NB4 (cell line): Measurements from ENCODE around the gene RGS16.

Experiments used
- MYC ChIP-seq: IDR thresholded peaks from 2 replicates; pipeline ENCODE4 v1.6.1; 2011; ENCODE audit warnings: low read depth, low read length
- POLR2A ChIP-seq: IDR thresholded peaks from 2 replicates; pipeline ENCODE4 v1.6.1; 2011; ENCODE audit warnings: mild to moderate bottlenecking; ENCODE audit not compliant: insufficient read length; ENCODE audit errors: extremely low read depth
- TF ChIP-seq, protein P1 (sequence below): IDR thresholded peaks from one replicate; pipeline ENCODE4 v1.5.1; 2012; ENCODE audit warnings: low read depth, low read length

DNA sequence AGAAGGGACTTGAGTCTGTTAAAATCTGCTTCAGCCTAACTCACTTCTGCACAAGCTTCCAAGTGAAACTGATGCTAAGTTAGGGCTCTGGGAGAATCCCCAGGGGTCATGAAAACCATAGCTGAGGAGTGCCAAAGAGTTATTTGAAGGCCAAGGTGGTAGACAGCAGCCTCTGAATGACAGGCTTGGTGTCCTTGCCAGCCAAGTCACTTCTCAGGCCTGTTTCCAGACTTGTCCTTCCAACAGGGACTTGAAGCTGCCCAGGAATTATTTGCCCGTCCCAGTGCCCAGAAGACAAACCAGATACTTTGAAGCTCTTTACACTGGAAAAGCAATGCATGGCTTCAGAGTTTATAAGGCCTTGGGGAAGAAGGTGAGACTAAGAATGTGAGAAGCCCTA, 48.7 kb downstream of the RGS16 start:
- TF ChIP-seq, protein P1, sequence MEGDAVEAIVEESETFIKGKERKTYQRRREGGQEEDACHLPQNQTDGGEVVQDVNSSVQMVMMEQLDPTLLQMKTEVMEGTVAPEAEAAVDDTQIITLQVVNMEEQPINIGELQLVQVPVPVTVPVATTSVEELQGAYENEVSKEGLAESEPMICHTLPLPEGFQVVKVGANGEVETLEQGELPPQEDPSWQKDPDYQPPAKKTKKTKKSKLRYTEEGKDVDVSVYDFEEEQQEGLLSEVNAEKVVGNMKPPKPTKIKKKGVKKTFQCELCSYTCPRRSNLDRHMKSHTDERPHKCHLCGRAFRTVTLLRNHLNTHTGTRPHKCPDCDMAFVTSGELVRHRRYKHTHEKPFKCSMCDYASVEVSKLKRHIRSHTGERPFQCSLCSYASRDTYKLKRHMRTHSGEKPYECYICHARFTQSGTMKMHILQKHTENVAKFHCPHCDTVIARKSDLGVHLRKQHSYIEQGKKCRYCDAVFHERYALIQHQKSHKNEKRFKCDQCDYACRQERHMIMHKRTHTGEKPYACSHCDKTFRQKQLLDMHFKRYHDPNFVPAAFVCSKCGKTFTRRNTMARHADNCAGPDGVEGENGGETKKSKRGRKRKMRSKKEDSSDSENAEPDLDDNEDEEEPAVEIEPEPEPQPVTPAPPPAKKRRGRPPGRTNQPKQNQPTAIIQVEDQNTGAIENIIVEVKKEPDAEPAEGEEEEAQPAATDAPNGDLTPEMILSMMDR = no peak
- TF ChIP-seq POLR2A (no peak), MYC (no peak)
